Activated CD4-positive, alpha-beta T cell treated with anti-CD3 and anti-CD28 coated beads, Interleukin-2, amount 10 ng/mL, durations not matched to agents 24 days and 14 days (primary cell): ENCODE results near the gene RLF. TPM values are rescaled to one million over a fixed set of nuclear protein-coding genes. Genes with fewer than 3 reads are reported as not detected.
"Not testable (repeated sequence)": the region's sequence is repeated elsewhere in the genome, so short reads cannot be mapped to it uniquely, and the experiment has no call there.

ENCODE experiments used
- DNase-seq: peaks from one replicate; pipeline ENCODE4 v3.0.0; 2022
- H3K27ac Mint-ChIP-seq: one replicate; pipeline ENCODE4 v1.8.0; 2022; ENCODE audit warnings: mild to moderate bottlenecking, mixed read lengths
- H3K27me3 Mint-ChIP-seq: one replicate; pipeline ENCODE4 v1.8.0; 2022; ENCODE audit warnings: mixed read lengths
- H3K36me3 Mint-ChIP-seq: one replicate; pipeline ENCODE4 v1.8.0; 2022; ENCODE audit warnings: low read depth, mild to moderate bottlenecking, mixed read lengths
- H3K4me1 Mint-ChIP-seq: one replicate; pipeline ENCODE4 v1.8.0; 2021; ENCODE audit warnings: mixed read lengths
- H3K4me3 Mint-ChIP-seq: one replicate; pipeline ENCODE4 v1.8.0; 2022; ENCODE audit warnings: mild to moderate bottlenecking, moderate library complexity, mixed read lengths
- H3K9me3 Mint-ChIP-seq: one replicate; pipeline ENCODE4 v1.8.0; 2021; ENCODE audit warnings: mixed read lengths
- intact Hi-C: fragments of 100-400 bp; cut with micrococcal nuclease; formaldehyde crosslinking; loops from one replicate; pipeline ENCODE4 v1.15.1; 2023
- total RNA-seq: library from RNA; stranded (reverse); gene quantifications from 2 replicates; pipeline ENCODE4 v1.2.3, GENCODE V29; 2022

Gene RLF
- total RNA-seq, 1 donor from 2014 or later: 21.2 TPM

DNA sequence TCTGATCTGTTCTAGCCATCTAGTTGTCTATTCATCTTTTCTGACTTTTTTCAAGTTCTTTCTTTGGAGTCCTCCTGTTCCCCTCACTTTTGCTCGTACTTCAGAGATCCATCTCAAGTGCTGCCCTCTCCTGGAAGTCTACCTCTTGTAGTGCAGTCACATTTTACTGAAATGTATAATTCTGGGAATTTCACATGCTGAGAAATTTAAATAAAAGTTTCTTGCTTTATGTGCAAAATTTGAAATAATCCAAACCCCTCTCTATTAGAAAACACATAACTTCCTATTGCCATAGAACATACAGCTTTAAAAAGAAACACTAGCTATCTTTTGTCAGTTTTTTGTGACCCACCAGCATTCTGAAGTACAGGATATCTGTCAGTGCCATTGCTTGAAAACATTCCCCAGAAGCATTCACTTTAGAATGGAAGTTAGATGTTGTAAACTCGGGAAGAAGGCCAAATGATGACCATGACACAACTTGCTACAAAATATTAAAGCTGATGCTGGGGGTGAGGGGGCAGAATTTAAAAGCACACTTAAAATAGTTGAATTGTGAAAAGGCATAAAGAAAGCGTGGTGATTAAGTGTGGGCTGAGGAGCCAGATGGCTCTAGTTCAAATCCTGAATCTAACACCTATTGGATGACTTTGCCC lies 22.0 kb downstream of the RLF start:
- peak overlapping the region; percentile 10 for H3K27ac Mint-ChIP-seq
- no peaks in the 10 kb centered on the region for H3K27me3 Mint-ChIP-seq
- intact Hi-C loops: no loop called here
- no peaks in the 10 kb centered on the region for H3K9me3 Mint-ChIP-seq
- H3K4me3 Mint-ChIP-seq: no peak overlapping the region
- H3K36me3 Mint-ChIP-seq: peaks cover 27% of the 10 kb centered on the region
- DNase-seq: no peak
- peaks cover 50% of the 10 kb centered on the region for H3K4me1 Mint-ChIP-seq

DNA sequence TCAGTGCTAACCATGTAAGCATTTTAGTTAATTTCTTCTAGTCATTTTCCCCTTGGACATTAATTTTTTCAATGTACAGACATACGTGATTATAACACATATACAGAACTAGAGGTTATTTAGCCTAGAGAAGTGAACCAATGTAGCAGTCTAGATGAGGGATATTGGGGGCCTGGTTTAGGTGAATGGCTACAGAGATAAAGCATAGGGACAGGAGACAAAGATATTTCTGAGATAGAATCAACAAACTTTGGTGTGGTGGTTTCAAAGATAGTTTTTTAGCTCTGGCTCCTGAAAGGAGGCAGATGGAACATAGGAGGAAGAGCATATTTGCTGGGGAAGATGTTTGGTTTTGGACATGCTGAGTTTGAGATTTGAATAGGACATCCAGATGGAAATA lies 23.0 kb downstream of the RLF start:
- no peaks in the 10 kb centered on the region for H3K27me3 Mint-ChIP-seq
- H3K9me3 Mint-ChIP-seq: peaks cover 3% of the 10 kb centered on the region
- peaks cover 31% of the 10 kb centered on the region for H3K36me3 Mint-ChIP-seq
- H3K27ac Mint-ChIP-seq: peak overlapping the region; percentile 0
- no peak for DNase-seq
- H3K4me1 Mint-ChIP-seq: peaks cover 54% of the 10 kb centered on the region
- intact Hi-C loops: no loop called here
- H3K4me3 Mint-ChIP-seq: peak overlapping the region; percentile 2

DNA sequence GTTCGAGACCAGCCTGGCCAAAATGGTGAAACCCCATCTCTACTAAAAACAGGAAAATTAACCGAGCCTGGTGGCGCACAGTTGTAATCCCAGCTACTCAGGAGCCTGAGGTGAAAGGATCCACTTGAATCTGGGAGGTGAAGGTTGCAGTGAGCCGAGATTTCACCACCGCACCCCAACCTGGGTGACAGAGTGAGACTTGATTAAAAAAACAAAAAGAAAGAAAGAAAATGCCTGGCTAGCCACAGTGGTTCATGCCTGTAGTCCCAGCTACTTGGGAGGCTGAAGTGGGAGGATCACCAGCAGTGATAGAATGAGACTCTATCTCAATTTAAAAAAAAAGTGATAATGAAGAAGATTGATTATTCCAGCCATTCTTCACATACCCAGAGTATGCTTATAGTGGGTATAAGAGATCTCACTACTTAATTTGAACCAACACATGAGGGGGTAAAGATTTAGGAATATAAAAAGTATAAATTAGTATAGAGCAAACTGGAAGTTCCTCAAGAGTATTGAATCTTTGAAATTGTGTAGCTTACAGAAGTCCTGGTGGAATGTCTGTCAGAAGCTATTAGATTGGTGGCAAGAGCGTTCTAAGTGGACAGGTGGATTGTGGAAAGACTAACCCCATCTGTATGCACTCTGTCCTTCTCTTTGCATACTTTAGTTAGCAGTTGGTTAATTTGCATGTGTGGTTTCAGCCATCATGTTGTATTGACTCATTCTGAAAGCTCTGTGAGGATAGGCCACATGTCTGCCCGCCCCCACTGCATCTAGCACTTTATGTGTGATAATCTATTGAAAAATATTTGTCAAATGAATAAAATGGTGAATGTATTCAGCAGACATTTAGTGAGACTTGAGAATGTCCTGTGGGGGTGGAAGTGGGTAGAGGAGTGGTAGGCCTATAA lies 25.0 kb downstream of the RLF start:
- peak overlapping the region; percentile 85 for H3K27ac Mint-ChIP-seq
- DNase-seq: peak; percentile 82
- peaks cover 33% of the 10 kb centered on the region for H3K36me3 Mint-ChIP-seq
- peaks cover 47% of the 10 kb centered on the region for H3K4me1 Mint-ChIP-seq
- no peaks in the 10 kb centered on the region for H3K27me3 Mint-ChIP-seq
- intact Hi-C loops: loop anchor here (1.0 to 5.0 kb wide), 3 partner anchors 22 to 79 kb away; no protein-coding TSS in a partner anchor
- H3K4me3 Mint-ChIP-seq: peak overlapping the region; percentile 64
- H3K9me3 Mint-ChIP-seq: peaks cover 5% of the 10 kb centered on the region

GRCh38 chr1:40187399-40187798 lies 26.2 kb downstream of the RLF start:
- Mint-ChIP-seq H3K4me3 (no peak overlapping the region), H3K4me1 (peaks cover 46% of the 10 kb centered on the region), H3K27ac (no peak overlapping the region), H3K36me3 (peaks cover 38% of the 10 kb centered on the region), H3K27me3 (no peaks in the 10 kb centered on the region), H3K9me3 (peaks cover 5% of the 10 kb centered on the region)
- intact Hi-C loops: loop anchor here (2.0 to 5.0 kb wide), 2 partner anchors 35 to 77 kb away; no protein-coding TSS in a partner anchor
- no peak for DNase-seq

- H3K9me3 Mint-ChIP-seq, DNase-seq, H3K4me3 Mint-ChIP-seq, H3K27ac Mint-ChIP-seq, H3K4me1 Mint-ChIP-seq, H3K27me3 Mint-ChIP-seq, intact Hi-C loops: not testable (repeated sequence)
- H3K36me3 Mint-ChIP-seq: peaks cover 49% of the 10 kb centered on the region
Measured at GRCh38 chr1:40194639-40195038, 33.5 kb downstream of the RLF start.

DNA sequence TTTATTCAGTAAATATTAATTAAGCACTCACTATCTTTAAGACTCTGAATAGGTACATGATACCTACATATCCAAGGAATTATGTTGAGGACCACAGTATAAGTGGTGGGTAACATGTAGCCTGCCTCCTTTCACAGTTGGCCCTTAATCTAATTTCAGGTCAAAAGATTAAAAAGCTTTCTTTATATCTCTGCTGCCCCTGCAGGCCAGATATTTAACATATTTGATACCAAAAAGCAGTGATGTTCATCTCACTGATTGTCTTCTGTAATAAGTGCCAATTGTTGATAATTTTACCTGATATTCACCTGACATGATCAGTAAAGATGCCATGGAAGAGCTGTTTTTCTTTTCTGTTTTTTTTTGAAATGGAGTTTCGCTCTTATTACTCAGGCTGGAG lies 36.5 kb downstream of the RLF start:
- Mint-ChIP-seq H3K4me3 (no peak overlapping the region), H3K9me3 (no peaks in the 10 kb centered on the region), H3K4me1 (peaks cover 8% of the 10 kb centered on the region), H3K27me3 (no peaks in the 10 kb centered on the region), H3K36me3 (peaks cover 48% of the 10 kb centered on the region), H3K27ac (no peak overlapping the region)
- intact Hi-C loops: no loop called here
- no peak for DNase-seq

DNA sequence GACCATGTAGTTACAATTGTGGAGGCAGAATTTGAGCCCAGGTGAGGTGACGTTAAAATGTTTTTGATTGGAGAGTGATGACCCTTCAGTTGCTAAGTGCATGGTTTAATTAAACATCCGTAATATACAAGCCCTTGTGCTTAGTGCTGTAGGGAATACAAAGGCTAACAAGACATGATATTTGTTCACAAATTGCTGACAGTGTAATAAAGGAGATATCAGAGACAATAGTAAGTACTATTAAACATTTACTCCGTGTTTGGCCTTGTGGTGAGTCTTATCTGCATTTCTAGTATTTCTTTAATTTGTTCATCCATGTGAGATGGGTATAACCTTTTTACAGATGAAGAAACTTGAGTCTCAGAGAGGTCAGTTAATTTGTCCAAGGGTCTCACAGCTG lies 37.9 kb downstream of the RLF start:
- intact Hi-C loops: no loop called here
- Mint-ChIP-seq H3K4me3 (no peak overlapping the region), H3K4me1 (peaks cover 10% of the 10 kb centered on the region), H3K27me3 (no peaks in the 10 kb centered on the region), H3K27ac (no peak overlapping the region), H3K36me3 (peaks cover 48% of the 10 kb centered on the region), H3K9me3 (no peaks in the 10 kb centered on the region)
- DNase-seq: no peak

DNA sequence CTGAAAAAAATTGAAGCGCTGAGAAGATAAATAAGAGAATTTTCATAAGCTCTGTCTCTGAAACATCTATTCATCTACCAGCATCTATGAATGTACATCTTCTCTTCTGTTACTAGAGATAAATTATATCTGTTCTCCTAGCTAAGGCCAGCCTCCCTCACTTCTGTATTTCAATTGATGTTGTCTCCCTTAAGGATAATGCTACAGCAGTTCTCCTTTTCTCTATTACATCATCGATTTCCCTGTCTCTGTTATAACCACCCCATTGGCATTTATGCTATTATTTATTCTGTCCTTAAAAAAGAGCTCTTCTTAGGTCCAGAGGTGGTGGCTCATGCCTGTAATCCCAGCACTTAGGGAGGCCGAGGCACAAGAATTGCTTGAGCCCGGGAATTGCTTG lies 43.7 kb downstream of the RLF start:
- Mint-ChIP-seq H3K27ac (no peak overlapping the region), H3K4me3 (no peak overlapping the region), H3K4me1 (peaks cover 18% of the 10 kb centered on the region), H3K36me3 (peaks cover 50% of the 10 kb centered on the region), H3K9me3 (no peaks in the 10 kb centered on the region), H3K27me3 (no peaks in the 10 kb centered on the region)
- DNase-seq: no peak
- intact Hi-C loops: no loop called here

- peaks cover 19% of the 10 kb centered on the region for H3K4me1 Mint-ChIP-seq
- no peak overlapping the region for H3K27ac Mint-ChIP-seq
- peaks cover 50% of the 10 kb centered on the region for H3K36me3 Mint-ChIP-seq
- H3K27me3 Mint-ChIP-seq: no peaks in the 10 kb centered on the region
- H3K4me3 Mint-ChIP-seq: no peak overlapping the region
- H3K9me3 Mint-ChIP-seq: no peaks in the 10 kb centered on the region
- intact Hi-C loops: no loop called here
- DNase-seq: no peak
Measured at GRCh38 chr1:40210511-40211204, 49.5 kb downstream of the RLF start.

- Mint-ChIP-seq H3K9me3 (no peaks in the 10 kb centered on the region), H3K27ac (peak overlapping the region; percentile 22), H3K36me3 (peaks cover 43% of the 10 kb centered on the region), H3K27me3 (no peaks in the 10 kb centered on the region), H3K4me1 (peaks cover 25% of the 10 kb centered on the region), H3K4me3 (no peak overlapping the region)
- no peak for DNase-seq
- intact Hi-C loops: no loop called here
Measured at GRCh38 chr1:40218333-40218732, 57.1 kb downstream of the RLF start.

GRCh38 chr1:40221471-40221905 lies 60.3 kb downstream of the RLF start:
- not testable (repeated sequence) for DNase-seq, H3K27me3 Mint-ChIP-seq, H3K4me3 Mint-ChIP-seq, H3K9me3 Mint-ChIP-seq, H3K27ac Mint-ChIP-seq
- peaks cover 35% of the 10 kb centered on the region for H3K36me3 Mint-ChIP-seq
- peaks cover 22% of the 10 kb centered on the region for H3K4me1 Mint-ChIP-seq
- intact Hi-C loops: loop anchor here (5.0 kb wide), 2 partner anchors 36 to 59 kb away; partner anchors contain the start of genes RLF and ZMPSTE24

DNA sequence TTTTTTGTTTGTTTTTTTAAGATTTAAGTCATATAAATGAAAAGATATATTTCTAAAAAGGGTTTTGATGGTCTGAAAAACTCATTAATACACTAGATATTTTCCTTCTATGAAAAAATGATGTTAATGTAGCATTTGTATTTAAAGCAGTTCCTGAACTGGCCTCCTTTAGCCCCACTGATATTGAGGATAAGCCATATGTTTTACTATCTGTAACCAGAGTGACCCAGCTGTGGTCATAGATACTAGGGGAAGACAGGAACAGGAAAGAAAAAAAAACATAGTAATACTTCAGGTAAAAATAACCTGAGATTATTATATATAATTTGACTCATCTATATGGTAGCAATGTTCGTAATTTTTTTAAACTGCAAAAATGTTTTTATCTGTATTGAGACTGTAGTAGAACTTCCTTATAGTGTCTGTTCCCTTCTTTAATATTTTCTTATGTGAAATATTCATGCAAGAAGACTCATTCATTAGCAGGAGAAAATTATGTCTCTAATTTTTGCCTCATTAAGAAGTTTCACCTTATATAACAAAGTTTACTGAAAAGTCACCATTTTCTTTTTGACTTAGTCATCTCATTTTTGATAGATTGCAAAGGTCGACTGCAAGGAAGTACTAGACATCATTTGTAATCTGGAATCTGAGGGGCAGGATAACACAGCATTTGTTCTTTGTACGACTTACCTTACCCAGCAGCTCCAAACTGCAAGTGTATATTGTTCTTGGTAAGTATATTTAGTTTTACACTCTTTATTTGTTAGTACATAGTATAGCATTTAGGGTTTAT lies 61.0 kb downstream of the RLF start:
- Mint-ChIP-seq H3K36me3 (peaks cover 30% of the 10 kb centered on the region), H3K27me3 (no peaks in the 10 kb centered on the region), H3K27ac (no peak overlapping the region), H3K9me3 (no peaks in the 10 kb centered on the region), H3K4me1 (peaks cover 22% of the 10 kb centered on the region), H3K4me3 (no peak overlapping the region)
- no peak for DNase-seq
- intact Hi-C loops: loop anchor here (5.0 kb wide), 2 partner anchors 35 to 60 kb away; partner anchors contain the start of genes RLF and ZMPSTE24

GRCh38 chr1:40224040-40224439 lies 62.9 kb downstream of the RLF start:
- no peaks in the 10 kb centered on the region for H3K9me3 Mint-ChIP-seq
- H3K36me3 Mint-ChIP-seq: peaks cover 29% of the 10 kb centered on the region
- H3K27me3 Mint-ChIP-seq: no peaks in the 10 kb centered on the region
- DNase-seq: no peak
- peaks cover 24% of the 10 kb centered on the region for H3K4me1 Mint-ChIP-seq
- no peak overlapping the region for H3K4me3 Mint-ChIP-seq
- intact Hi-C loops: loop anchor here (1.0 to 5.0 kb wide), 4 partner anchors 8 to 62 kb away; partner anchors contain the start of genes RLF and ZMPSTE24
- H3K27ac Mint-ChIP-seq: peak overlapping the region; percentile 53
